Activated CD8-positive, alpha-beta memory T cell treated with anti-CD3 and anti-CD28 coated beads, Interleukin-2, amount 50 U/mL, for 1 hour (primary cell): ENCODE data around the gene NDST1.

Experiments
- DNase-seq: peaks from one replicate; pipeline ENCODE4 v3.0.0-alpha.2; 2020; ENCODE audit errors: extremely low read depth

NDST1 gene

DNA sequence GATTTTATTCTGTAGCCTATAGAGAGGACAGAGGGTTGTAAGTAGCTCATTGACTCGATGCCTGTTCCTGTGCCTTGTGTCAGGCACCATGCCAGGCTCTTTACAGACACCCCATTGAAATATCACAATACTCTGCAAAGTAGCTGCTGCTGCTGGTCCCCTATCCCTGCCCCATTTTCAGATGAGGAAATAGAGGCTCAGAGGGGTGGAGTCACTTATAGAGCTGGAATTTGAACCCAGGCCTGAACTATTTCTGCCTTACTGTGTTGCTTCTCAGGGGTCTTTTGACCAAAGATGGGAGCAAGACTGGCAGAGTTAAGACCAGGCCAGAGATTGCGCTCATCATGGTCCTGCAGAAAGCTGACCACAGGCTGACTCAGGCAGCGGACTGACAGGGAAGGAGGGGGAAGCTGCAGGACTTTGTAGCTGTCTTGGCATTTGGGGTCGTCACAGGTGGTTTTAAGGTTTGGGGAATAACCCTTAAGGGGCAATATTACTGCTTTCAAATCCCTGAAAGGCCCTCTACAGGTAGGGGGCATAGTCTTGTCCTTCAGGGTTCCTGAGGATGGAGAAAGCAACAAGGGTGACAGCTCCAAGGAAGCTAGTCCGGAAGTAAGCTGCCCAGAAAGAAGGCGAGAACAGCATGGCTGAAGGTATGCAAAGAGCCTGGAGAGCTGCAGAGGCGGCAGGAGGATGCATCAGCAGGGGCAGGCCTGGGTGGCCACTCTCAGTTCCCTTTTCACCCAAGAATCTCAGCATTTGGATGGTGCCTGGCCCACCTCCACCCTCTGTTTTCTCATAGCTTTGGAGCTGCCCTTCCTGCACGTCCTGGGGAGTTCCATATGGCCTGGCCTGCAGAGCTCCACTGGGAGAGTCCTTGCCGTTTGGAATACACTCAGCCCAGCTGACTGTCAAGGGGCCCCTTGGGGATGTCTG is 18.3 kb upstream of the NDST1 start:
- DNase-seq: no peak

DNA sequence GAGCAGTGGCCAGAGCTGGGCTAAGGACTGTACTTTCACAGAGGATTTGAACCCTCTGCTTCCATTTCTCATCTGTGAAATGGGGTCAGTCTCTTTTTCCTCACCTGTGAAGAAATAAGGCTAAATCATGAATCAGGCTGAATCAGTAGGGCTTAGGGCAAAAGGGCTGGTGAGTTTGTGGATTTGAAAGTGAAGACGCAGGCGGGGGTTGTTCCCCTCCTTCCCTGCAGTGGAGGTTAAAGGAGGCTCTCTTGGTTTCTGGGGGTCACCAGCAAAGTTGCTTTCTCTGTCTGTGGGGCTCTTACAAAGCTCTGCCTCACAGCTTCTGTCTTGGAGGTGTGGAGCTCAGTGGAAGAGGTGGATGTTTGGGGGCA is 17.6 kb upstream of the NDST1 start:
- no peak for DNase-seq

DNA sequence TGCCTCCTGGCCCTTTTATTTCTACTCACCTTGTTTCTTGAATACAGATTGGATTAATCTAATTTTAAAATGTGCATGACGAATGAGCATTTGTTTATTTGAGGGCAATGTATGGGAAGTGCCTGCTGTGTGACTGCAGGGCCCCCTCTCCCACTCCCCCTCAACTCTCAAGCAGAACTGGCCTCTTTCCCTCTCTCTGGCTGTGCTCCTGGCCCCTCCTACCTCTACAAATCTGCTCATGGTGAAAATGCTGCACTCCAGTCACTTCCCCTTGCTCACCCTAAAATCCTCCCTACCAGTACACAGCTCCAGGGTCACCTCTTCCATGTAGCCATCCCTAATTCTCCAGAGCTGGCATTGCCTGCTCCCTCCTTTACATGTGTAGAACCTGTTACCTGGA is 17.2 kb upstream of the NDST1 start:
- no peak for DNase-seq

DNA sequence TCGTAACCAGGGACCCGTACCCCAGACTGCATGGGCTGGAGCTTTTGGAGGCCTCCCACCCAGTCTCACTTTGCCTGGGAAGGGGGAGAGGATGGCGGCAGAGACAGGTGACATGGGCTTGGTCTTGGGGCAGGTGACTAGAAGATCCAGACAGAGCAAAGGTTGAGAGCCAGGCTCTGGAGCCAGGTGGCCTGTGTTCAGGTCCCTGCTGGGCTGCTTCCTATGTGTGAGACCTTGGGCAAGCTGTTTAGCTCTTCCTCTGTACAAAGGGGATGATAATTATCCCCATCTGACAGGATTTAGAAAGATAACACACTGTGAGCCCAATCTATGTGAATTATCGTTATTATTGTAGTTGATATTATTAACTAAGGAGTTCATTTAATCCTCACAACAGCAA is 16.1 kb upstream of the NDST1 start:
- DNase-seq: no peak

DNA sequence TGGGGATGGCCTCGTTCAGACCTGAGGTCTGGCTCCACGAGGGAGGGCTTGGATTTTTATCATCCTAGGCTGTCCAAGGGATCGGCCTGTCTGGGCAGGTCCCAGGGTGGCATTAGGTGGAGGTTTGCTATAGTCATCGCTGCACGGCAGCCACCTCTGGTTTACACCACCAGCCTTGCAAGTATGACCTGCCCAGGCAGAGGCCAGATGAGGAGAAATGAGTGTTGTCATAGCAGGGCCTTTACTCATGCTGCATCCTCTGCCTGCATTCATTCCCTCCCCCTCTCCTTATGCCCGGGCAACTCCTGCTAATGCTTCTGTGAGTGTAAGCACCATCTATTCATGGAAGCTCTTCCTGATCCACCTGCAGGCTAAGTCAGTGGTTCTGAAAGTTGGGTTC is 15.3 kb upstream of the NDST1 start:
- no peak for DNase-seq

DNA sequence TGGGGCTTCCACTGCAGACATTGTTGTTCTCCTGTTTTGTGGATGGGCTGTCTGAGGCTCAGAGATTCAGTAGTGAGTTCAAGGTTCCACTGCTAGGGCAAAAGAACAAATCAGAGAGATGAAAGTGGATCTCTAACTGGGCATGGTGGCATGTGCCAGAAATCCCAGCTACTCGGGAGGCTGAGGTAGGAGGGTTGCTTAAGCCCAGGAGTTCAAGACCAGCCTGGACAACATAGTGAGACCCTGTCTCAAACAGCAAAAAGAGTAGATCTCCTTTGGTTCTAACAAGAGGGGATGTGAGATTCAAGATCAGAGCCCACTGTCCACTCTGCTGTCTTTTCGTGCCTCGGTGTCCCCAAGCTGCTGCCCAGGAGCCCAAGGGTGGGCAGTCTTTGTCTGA is 11.8 kb upstream of the NDST1 start:
- no peak for DNase-seq

DNA sequence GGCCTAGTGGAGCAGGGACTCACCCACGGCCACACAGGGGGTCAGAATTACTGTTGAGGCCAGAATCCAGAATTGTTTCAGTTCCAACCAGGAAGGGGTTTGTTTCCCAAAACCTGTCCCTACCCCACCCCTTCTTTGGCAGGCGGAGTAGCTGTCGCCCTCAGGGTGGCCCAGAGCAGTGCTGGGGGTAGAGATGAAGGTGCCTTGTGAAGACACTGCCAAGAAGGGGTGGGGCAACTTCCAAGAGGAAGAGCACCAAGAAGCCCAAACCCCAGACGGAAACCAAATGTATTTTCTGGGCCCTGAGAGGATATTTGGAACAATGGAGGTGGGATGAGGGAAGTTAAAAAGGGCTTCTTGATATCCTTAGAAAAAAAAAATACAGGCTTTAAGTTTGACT is 11.4 kb upstream of the NDST1 start:
- DNase-seq: no peak

DNA sequence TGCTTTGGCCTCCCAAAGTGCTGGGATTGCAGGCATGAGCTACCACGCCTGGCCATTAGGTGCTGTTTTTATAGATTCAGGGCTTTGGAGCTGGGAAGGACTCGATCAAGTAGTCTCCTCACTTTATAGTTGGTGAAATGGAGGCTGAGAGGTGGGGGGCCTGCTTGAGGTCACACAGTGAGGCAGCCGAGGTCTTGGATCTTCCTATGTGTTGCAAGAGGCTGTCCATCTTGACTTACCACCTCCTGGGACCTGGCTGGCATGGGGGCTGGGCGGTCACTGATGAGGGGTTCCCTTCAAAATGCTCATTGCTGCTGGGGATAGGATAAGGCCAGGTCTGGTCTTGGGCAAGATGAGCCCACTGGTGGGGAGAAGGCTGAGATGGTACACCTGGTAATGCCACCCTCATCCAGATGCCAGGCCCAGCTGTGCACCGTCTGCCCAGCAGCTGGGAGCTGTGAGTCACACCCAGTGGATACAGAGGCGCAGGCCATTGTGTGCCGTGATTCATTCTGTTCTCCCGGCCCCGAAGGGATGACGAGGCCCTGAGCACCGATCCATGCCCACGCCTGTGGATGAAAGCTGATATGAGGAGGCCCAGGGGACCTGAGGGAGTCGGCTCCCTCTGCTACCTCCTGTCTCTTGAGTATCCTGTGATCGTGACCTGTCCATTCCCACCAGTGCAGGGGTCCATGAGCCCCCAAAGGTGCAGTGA is 10.5 kb upstream of the NDST1 start:
- DNase-seq: no peak

DNA sequence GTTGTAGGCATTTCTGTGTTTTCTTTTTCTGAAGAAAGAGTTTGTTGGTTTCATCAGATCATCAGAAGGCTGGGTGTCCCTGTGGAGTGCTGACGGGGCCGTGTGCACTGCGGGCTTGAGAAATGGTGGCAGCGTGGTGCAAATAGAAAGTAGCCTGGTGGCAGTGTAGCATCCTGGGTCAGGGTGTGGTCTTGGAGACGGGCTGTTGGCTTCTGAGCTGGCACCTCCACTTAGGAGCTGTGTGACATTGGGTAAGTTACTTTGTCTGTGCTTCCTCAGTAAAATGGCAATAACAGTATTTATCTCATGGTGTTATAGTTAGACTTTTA is 10.0 kb upstream of the NDST1 start:
- no peak for DNase-seq

DNA sequence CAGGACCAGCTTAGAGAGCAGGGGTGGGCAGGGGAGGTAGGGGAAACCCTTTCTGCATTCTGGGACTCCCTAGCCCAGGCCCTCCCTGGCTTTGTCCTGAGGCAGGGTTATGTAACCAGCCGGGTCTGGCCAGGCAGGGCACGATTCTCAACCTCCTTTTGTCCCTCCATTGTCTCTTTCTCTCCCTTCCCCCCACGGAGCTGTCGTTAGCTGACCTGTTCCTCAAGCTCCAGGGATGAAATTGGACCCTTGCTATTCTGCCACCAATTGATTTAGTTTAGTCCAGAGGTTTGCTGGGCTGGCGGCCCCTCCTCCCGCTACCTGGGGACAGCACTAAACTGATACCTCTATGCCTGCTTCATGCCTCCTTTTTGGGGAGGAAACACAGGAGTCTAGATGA is 9.4 kb upstream of the NDST1 start:
- DNase-seq: no peak

DNA sequence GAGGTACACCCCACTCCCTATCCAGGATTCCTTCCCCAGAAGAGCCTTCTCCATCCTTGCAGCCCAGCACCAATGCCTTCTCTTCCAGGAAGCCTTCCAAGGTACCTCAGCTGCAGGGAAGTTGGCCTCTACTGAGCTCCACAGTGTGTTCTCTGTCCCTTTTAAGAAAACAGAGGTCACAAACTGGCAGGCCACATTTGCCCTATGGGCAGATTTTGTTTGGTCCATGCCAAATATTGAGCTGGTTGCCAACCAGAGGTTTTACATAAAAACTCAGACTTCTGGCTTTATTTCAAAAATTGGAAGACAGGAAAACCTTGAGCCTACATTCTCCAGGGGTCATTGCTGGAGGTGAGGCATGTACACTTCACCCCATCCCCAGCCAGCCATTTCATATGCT is 9.0 kb upstream of the NDST1 start:
- DNase-seq: no peak

DNA sequence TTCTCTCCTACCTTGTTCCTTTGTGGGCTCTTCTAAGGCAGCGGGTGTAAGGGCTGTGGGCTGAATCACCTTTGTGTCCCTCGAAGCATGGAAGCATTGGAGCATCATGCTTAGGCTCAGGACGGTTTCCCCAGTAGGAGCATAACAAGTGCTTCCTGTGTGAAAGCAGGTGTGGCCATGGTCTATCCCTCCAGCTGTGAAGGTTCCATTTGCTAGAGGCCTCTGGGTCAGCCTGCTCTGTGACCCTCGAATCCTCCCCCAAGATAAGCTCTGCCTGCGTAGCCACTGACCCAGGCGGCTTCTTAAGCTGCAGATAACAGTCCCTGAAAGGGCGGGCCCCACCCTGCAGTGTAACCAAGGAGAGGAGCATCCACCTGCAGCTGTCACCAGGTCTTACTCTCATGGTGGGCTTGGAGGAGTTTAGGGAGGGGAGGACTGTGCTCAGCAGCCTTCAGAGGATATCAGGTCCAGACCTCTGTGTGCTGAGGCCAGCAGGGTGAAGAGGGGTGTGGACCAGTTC is 8.4 kb upstream of the NDST1 start:
- no peak for DNase-seq

DNA sequence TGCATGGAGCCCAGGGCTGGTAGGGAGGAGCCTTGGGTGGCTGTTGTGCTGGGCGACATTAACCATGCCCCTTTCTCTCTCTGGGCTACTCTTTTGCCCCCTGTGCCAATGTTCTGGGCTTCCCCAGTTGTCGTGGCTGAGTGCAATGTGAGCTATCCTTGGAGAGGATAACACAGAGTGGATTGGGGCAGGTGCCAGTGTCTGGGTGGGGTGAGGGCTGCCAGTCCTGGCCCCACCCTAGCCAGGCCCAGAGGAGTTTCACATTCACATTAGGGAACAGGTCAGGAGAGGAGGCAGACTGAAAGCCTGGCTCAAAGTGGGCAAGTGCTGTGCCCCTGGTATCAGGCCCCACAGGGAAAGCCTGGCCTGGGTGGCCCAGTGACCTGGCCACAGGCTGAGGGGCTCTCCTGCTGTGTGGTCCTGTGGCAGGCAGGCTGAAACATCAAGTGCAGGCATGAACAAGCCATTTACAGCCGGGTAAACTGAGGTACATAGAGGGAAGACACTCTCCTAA is 7.5 kb upstream of the NDST1 start:
- no peak for DNase-seq

DNA sequence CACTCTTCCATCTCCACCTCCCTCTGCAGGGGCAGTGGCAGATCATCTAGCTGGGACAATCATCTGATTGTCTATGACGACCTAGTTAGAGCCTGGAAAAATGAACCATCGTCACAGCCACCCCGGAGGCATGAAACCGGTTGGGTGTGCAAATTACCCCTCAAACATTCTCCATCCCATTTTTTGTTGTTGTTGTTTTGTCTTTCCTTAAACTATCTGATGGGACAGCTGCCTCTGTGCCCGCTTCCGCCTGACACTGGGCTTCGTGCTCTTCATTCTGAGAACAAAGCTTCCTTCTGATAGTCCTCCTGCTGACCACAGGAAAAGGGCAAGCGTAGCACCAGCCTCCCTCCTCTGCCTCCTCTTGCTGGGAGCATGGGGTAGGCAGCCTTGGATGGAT is 7.0 kb upstream of the NDST1 start:
- no peak for DNase-seq

DNA sequence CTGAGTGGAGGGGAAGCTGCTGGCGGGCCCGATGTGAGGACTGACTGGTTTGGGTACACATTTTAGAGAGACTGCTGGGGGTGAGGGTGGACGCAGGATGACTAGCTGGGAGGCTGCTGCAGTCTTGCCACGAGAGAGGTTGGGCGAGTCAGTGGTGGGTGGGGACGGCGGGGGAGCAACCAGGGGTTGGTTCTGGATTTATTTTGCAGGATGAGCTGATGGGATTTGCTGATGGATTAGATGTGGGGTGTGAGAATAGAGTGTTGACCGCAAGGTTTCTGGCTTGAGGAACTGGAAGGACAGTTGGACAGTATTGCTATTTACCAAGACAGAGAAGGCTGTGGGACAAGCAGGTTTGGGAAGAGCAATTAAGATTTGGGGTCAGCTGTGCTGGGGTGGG is 5.8 kb upstream of the NDST1 start:
- no peak for DNase-seq

DNA sequence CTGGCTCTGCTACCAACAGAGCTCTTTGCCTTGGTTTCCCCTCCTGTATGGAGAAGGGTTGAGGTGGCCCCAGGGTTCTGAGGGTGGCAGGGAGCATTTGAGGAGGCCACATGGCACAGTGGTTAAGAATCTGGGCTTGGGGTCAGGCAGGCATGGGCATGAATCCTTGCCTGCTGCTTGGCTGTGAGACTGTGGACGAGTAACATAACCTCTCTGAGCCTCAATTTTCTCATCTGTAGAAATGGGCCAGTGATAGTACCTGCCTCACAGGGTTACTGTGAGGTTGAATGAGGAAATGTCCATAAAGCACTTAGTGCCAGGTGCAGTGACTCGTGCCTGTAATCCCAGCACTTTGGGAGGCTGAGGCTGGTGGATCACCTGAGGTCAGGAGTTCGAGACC is 5.1 kb upstream of the NDST1 start:
- DNase-seq: no peak

DNA sequence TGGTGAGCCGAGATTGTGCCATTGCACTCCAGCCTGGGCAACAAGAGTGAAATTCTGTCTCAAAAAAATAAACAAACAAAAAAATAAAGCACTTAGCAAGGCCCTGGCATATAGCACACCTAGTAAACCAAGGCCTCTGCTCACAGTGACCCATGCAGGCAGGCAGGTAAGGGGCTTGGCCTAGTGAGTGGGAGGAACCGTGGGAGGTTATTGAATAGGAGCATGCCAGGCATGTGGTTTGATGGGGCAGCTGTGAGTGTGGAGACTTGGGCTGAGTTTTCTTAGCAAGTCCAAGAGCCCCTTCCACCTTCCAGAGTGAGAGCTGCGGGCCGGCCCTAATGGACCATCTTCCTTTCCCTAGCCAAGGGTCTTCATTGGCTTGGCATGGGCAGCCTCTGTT is 4.5 kb upstream of the NDST1 start:
- no peak for DNase-seq

DNA sequence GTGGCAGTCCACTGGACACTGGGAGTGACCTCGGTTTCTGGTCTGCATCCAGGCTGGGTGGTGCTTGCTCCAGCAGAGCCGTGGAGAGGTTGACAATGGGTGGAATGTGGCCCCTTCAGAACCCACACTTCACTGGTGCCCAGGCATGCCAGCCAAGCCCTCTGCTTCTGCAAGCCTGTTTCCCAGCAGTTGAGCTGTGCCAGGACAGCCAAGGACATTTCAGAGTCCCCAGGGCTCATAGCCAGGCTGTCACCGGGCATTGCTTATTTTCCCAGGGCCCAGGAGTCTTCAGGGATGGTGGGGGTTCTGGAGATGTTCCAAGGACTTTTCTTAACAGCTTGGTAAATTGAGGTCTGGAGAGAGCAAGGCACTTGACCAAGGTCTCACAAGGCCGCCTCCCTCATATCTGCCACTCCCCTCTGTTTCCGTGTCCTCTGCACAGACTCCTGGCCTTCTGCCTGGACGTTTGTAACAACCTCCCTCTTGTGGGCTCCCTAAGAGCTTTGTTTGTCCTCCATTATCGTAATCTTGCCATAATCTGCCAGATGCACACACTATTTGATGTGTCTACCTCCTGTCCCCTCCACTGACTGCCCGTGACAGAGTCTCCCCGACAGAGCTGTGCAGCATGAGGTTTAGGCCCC is 3.8 kb upstream of the NDST1 start:
- DNase-seq: no peak

DNA sequence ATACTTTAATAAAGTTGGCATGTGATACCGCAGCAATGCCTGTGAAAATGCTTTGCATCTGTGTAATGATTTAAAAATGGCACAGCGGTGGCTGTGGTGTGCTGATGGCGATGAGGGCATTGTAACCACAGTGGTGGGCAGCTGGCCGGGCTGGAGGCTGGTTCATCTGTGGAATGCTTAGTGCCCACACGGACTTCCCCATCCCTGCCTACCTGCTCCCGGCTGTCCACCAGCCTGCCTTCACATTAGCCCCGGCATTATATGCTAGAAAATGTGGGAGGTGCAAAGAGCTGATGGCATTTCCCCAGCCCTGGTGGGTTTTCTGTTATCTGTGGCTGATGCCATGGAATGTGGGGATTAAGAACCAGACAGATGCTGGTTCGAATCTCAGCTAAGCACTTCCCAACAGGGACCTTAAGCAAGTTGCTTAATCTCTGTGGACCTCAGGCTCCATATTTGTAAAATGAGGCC is 2.9 kb upstream of the NDST1 start:
- no peak for DNase-seq

DNA sequence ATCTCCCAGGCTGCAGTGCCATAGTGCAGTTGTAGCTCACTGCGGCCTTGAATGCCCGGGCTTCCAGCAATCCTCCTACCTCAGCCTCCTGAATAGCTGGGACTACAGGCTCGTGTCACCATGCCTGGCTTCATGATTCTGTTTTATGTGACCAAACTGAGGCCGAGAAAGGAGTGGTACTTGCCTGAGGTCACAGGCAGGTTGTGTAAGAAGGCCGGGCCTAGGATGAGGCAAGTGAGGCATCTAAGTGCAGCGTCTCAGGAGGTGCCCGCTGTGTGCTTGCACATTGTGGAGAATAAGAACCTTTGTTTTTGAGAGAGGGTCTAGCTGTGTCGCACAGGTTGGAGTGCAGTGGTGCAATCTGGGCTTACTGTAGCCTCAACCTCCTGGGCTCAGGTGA is 2.1 kb upstream of the NDST1 start:
- DNase-seq: no peak

DNA sequence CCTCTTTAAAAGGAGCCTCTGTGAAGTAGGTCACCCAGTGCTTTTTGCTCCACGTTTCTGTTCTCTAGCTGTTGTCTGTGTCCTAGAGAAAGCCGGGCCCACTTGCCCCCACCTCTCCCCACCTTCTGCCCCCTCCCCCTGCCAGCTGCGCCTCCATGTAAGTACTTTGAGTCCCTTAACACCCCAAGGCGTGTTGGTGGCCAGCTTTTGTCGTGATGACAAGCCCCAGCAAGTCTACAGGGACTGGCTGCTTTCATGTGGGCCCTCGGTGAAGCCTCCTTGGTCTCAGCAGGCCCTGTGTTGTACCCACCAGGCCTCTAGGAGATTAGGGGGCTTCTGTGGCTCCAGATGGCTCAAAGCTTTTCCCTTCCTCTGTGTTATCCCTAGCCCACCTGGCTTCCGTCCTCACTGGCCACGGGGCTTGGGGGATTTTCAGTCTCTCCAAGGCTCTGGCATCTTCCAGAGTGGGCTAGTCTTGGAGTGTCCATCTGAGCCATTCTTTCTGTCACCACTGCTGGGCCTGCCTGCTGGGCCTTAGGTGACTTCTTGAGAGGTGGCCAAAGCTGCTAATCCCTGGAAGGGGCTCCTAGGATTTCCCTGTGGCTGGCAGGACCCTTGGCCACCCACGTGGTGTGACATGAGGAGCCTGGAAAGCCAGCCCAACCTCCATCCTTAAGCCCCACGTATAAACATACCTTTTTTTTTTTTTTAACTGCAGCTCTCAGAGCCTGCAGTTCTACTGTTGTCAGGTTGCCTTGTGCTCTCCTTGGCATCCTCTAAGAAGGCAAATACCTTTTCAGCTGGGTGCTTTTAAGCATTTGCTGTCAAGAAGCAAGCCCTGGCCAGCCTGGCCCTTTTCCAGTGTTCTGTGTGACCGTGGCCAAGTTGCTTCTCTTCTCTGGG is 1.1 kb upstream of the NDST1 start:
- no peak for DNase-seq

DNA sequence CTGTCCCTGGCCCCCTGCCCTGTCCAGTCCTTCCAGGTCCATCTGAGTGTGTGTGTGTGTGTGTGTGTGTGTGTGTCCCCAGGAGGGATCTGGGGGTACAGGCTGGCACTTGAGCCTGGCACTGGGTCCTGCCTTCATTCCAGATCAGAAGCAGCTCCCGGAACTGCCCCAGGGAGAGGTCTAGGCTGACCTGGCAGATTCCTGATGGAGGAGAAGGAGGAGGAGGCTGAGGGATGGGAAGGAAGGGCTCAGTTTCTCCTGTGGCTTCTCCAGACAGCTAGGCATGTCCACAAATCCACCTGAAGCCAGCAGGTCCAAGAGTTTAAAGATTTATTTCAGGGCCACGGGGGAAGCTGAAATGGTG is 328 bp downstream of the NDST1 start:
- DNase-seq: no peak
